NCI-H446 (cell line): ENCODE data around the gene UBAP1.
"Not testable (repeated sequence)": the region's sequence is repeated elsewhere in the genome, so short reads cannot be mapped to it uniquely, and the experiment has no call there.

ENCODE experiments used
- DNase-seq, 2 experiments: peaks; one replicate each; lab custom pipeline; 2025; lab: John Stamatoyannopoulos, UW

Gene UBAP1

GRCh38 chr9:34178436-34179212 is at the start of gene UBAP1:
TSS of gene UBAP1 (plus strand) at chr9:34179043. CDS start at chr9:34220915, 41,872 bp downstream.
- DNase-seq, result peak; percentile 96

- no peak for DNase-seq
These were observed 47.3 kb upstream of the UBAP1 start for GRCh38 chr9:34131571-34131970.

GRCh38 chr9:34133436-34133949 is 45.4 kb upstream of the UBAP1 start:
- no peak for DNase-seq

- DNase-seq, result no peak
These were observed 44.3 kb upstream of the UBAP1 start for GRCh38 chr9:34134521-34134920.

GRCh38 chr9:34138644-34139043 is 40.2 kb upstream of the UBAP1 start:
- DNase-seq, result not testable (repeated sequence)

- peak; percentile 55 to 82 for DNase-seq
These were observed 39.2 kb upstream of the UBAP1 start for GRCh38 chr9:34139477-34140146.

- no peak for DNase-seq
These were observed 38.0 kb upstream of the UBAP1 start for GRCh38 chr9:34140853-34141252.

GRCh38 chr9:34143116-34143515 is 35.7 kb upstream of the UBAP1 start:
- no peak for DNase-seq

- DNase-seq, result no peak
These were observed 33.7 kb upstream of the UBAP1 start for GRCh38 chr9:34145165-34145564.

- no peak for DNase-seq
These were observed 27.4 kb upstream of the UBAP1 start for GRCh38 chr9:34151398-34151797.

- no peak for DNase-seq
These were observed 24.8 kb upstream of the UBAP1 start for GRCh38 chr9:34154057-34154456.

GRCh38 chr9:34157318-34157717 is 21.5 kb upstream of the UBAP1 start:
- DNase-seq, result no peak

- DNase-seq, result no peak
These were observed 20.9 kb upstream of the UBAP1 start for GRCh38 chr9:34157898-34158297.

- DNase-seq, result no peak
These were observed 20.4 kb upstream of the UBAP1 start for GRCh38 chr9:34158362-34158869.

- no peak for DNase-seq
These were observed 15.4 kb upstream of the UBAP1 start for GRCh38 chr9:34163434-34163833.

GRCh38 chr9:34169125-34169524 is 9.7 kb upstream of the UBAP1 start:
- no peak for DNase-seq

GRCh38 chr9:34170237-34170991 is 8.4 kb upstream of the UBAP1 start:
- peak; percentile 75 to 82 for DNase-seq

GRCh38 chr9:34171753-34172535 is 6.9 kb upstream of the UBAP1 start:
- DNase-seq, result no peak

GRCh38 chr9:34176089-34176488 is 2.8 kb upstream of the UBAP1 start:
- DNase-seq, result no peak

GRCh38 chr9:34177593-34178435 is 1.0 kb upstream of the UBAP1 start:
- no peak for DNase-seq
